Measurements from ENCODE around the gene KCTD7.
"Not testable (repeated sequence)": the region's sequence is repeated elsewhere in the genome, so short reads cannot be mapped to it uniquely, and the experiment has no call there.

DNA sequence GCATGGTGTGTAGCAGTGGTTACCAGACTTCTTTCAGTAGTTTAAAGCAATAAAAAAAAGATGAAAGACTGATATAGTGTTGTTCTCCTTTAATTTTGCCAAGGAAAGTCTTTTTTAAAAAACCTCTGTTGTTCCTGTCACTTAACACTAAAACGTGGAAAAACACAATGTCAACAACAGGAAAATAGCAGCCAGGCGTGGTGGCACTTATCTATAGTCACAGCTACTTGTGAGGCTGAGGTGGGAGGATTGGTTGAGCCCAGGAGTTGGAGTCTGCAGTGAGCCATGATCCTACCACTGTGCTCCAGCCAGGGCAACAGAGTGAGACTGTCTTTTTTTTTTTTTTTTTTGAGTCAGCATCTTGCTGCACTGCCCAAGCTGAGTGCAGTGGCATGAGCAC lies 42.8 kb downstream of the KCTD7 start:
- TF ChIP-seq, protein P1, sequence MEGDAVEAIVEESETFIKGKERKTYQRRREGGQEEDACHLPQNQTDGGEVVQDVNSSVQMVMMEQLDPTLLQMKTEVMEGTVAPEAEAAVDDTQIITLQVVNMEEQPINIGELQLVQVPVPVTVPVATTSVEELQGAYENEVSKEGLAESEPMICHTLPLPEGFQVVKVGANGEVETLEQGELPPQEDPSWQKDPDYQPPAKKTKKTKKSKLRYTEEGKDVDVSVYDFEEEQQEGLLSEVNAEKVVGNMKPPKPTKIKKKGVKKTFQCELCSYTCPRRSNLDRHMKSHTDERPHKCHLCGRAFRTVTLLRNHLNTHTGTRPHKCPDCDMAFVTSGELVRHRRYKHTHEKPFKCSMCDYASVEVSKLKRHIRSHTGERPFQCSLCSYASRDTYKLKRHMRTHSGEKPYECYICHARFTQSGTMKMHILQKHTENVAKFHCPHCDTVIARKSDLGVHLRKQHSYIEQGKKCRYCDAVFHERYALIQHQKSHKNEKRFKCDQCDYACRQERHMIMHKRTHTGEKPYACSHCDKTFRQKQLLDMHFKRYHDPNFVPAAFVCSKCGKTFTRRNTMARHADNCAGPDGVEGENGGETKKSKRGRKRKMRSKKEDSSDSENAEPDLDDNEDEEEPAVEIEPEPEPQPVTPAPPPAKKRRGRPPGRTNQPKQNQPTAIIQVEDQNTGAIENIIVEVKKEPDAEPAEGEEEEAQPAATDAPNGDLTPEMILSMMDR (IDR thresholded peaks at IDR 0.05 in 8 of 11, conservative IDR thresholded peaks at IDR 0.05 in 3 of 11), result not testable (repeated sequence)
- not testable (repeated sequence) for TF ChIP-seq POLR2A (IDR thresholded peaks at IDR 0.05)
